Stimulated activated naive CD8-positive, alpha-beta T cell treated with anti-CD3 and anti-CD28 coated beads, Interleukin-15, Interleukin-2, amounts not matched to agents 100 U/mL and 50 U/mL, for 24 hours (primary cell): ENCODE measurements around the gene INTS1.
"Not testable (repeated sequence)": the region's sequence is repeated elsewhere in the genome, so short reads cannot be mapped to it uniquely, and the experiment has no call there.

Experiments
- ATAC-seq: fragments of 150-1000 bp; cut with Tn5 transposase; one replicate; pipeline ENCODE4 v1.10.0; 2021
- DNase-seq: peaks from one replicate; pipeline ENCODE4 v3.0.0; 2021

Gene INTS1

DNA sequence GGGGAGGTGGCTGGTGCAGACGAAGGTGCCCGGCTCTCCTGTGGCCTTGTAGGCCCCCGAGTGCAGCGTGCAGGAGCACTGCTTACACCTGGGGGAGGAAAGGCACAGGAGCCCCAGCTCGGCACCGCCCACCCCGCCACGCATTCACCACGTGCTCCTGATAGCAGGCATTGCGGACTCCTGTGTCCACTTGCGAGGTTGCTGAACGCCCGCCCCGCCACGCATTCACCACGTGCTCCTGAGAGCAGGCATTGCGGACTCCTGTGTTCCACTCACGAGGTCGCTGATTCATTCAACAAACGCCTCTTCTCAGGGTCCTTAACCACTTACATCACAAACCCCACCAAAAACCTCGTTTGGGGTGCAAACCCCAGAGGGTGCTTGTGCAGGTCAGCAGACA is 58.8 kb downstream of the INTS1 start:
- no peak for ATAC-seq
- no peak for DNase-seq

DNA sequence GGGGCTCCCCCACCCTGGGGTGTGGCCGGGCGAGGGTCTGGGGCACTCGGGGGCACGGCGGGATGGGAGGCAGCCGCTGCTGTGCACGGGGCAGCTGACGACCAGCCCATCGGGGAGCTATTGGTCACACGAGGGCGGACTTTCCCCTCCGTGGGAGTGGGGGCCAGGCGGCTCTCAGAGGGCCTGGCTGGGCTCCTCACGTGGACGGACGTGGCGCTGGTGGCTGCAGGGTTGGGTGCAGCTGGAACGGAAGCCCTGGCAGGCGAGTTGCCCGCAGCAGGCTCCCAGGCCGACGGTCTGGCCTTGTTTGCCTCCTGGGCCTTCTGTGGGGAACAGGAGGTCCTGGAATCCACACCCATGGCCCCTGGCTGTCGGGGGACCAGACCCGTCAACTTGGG is 59.3 kb downstream of the INTS1 start:
- no peak for DNase-seq

DNA sequence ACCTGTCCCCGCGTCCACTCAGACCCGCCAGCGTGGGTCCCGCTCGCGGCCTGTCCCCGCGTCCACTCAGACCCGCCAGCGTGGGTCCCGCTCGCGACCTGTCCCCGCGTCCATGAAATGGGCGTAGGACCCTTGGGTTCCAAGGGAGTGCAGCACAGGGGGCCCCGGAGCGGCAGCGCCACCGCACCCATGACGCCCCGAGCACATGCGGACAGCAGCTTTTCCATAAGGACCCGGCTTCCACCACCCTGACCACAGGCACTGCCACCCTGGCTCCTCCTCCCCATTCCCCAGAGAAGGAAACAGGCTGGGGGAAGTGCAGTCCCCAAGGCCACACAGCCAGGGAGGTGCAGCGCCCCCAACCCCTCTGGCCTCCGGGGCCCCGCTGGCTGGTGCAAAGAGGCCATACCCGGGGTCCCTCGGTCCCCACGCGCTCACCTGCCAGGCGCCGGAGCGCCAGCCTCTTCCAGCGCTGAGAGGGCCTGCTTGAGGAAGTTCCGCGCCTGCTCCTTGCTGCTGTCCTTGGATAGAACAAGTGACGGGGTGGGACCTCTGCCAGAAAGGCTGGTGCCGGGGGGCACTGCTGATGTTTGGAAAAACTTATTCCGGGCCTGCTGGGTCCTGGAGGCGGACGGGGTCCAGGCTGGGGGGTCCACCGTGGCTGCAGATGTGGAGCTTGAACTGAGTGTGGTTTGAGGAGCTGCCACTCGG is 59.8 kb downstream of the INTS1 start:
- no peak for DNase-seq
- ATAC-seq, result no peak

More for the DNA sequence above, 59.3 kb downstream of the INTS1 start:
- ATAC-seq, result no peak

DNA sequence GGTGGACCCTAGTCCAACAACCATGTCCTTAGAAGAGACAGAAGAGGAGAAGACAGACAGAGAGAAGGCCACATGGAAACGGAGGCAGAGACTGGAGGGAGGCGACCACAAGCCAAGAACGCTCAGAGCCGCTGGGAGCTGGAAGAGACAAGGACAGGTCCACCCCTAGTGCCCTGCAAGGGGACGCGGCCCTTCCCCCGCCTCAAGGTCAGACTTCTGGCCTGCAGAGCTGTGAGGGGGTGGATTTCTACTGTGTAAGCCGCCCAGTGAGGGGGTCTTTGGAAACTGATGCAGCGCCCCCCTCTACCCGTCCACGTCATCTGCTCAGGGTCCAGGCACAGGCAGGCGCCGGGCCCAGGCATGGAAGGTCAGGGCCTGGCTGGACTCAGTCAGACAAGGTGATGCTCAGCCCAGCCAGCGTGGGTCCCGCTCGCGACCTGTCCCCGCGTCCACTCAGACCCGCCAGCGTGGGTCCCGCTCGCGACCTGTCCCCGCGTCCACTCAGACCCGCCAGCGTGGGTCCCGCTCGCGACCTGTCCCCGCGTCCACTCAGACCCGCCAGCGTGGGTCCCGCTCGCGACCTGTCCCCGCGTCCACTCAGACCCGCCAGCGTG is 60.5 kb downstream of the INTS1 start:
- not testable (repeated sequence) for DNase-seq, ATAC-seq

DNA sequence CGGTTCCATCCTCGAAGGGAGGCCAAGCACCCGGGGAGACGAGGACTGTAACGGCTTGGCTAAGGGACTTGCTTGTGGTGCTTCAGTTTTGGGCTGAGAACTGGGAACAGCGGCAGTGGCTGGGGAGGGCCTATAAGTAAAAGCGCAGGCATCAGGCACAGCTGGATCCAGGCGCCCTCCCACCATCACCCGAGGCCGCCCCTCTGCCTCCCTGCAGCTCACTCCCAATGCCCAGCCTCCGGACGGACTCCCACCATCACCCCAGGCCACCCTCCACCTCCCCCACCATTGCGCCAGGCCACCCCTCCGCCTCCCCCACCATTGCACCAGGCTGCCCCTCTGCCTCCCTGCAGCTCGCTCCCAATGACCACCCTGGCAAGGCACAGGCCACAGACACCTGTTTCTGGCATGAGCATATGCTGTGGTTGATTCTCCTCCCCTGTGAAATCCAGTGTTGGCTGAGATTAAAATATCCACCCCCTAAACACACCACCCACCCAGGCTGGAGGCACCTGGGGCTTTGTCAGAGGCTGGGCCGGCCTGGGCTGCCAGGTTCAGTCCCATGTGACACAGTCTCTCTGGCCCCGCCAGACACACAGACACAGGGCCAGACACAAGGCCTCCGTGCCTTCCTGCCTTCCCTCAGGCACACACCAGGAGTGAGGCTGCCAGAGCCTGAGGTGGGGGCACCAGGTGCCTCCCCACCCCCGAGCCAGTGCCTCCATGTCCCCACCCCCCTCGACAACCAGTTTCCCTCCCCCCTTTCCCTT is 61.6 kb downstream of the INTS1 start:
- DNase-seq, result no peak
- no peak for ATAC-seq

DNA sequence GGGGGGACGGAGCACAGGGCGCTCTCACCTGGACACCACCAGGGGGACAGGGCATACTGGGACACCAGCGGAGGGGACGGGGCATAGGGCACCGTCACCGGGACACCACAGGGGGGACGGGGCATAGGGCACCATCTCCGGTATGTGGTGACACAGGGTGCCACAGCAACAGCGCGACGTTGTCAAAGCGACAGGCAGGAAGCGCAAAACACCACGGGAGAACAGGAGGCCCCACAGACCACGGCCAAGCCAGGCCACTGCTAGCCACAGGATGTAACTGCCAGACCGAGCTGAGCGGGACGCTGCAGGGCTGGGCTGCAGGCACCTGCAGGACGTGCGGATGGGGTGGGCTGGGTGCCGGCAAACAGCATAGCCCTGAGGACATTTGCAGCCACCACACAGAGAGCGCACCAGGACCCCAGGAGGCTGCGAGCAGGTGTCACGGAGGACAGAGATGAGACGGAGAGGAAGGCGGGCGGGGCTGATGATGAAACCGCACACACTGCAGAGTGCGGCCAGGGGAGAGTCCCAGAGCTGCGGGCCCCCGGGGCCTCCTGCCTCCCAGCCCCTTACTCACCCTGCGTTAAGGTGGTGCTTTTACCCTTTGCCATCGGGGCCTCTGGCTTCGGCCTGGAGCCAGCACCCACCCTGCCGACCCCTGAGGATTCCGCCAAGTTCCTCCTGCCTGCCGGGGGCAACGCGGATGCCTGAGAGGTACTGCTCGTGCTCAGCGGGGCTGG is 62.4 kb downstream of the INTS1 start:
- DNase-seq (no peak), ATAC-seq (no peak)

DNA sequence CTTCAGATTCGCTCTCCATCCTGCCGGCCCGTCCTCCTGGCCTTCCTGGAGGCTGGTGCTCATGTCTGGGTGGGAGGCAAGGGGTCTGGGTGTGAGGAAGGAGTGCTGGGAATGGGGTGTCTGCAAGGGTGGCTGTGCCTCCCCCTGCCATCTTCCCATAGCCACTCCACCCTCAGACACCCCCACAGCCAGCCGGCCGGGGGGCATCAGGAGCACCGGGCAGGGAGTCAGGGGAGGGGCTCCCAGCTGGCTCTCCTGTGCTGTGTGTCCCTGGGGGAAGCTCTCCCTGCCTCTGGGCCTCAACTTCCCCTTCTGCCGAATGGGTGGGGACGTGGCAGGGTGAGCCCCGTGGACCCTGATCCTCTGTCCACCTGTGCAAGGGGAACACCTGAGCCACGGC is 63.6 kb downstream of the INTS1 start:
- ATAC-seq (no peak), DNase-seq (no peak)

DNA sequence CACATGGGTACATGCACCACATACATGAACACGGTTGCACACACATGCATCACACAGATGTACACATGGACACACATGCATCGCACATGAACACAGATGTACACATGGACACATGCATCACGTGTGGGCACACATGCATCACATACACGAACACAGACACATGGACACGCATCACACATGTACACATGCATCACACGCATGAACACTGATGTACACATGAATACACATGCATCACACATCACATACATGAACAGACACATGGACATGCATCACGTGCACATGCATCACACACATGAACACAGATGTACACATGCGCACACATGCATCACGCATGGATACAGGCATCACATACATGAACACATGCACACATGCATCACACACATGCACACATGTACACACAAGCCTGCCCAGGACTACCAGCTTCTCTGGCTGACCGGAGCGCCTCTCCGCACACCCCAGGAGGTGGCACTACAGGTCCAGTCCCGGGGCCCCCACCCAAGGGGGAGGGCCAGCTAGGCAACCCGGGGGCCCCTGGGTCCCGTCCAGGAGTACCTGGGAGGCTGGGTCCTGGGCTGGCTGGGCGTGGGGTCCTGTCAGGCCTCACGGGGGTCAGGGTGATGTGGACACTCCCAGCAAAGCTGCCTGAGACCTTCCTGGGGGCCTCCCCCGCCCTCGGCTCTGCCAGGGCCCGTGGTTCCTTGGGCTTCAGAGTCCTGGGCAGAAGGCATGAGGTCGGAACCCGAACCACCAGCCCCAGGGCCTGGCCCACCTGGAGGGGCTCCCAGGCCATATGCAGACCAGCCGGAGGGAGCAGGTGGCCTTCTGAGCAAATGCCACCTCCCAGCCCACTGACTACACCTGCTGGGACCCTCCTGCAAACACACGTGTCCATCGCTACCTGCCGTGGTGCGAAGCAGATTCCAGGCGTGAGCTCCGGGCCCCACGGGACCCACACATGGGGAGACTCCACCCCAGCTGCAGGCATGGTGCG is 64.5 kb downstream of the INTS1 start:
- DNase-seq, result no peak
- ATAC-seq, result no peak

DNA sequence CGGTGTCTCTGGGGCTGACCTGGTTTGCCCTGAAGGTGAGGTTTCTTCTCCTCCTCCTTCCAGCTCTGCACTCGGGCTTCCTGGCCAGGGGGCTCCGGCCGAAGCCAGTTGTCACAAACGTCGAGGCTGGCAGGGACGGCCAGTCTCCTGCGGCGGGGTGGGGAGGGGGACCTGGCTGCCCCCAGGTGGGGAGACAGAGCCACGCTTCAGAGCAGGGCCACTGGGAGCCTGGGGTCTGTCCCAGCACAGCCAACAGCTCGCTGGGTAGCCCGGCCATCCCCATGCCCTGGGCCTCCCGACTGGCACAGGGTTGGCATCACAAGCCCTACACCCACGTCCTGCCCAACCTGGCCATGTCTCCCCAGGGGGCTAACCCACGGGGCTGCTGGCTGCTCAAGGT is 65.4 kb downstream of the INTS1 start:
- no peak for DNase-seq
- no peak for ATAC-seq

DNA sequence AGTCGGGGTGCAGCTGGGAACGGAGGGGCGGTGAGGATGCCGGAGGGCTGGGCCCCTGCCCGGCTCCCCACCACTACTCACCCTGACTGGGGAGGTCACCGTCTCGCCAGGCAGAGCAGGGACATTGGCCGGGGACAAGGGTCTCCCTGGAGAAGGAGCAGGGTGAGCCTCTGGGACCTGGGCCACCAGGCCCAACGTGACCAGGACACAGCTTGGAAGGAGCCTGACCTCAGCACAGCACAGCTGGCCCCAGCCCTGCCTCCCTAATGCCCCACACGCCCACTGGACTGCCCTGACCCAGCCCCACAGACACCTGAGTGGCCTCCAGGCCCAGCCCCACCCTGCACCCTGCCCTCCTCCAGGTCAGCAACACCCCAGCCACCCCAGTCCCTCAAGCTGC is 66.0 kb downstream of the INTS1 start:
- ATAC-seq, result no peak
- DNase-seq, result no peak

DNA sequence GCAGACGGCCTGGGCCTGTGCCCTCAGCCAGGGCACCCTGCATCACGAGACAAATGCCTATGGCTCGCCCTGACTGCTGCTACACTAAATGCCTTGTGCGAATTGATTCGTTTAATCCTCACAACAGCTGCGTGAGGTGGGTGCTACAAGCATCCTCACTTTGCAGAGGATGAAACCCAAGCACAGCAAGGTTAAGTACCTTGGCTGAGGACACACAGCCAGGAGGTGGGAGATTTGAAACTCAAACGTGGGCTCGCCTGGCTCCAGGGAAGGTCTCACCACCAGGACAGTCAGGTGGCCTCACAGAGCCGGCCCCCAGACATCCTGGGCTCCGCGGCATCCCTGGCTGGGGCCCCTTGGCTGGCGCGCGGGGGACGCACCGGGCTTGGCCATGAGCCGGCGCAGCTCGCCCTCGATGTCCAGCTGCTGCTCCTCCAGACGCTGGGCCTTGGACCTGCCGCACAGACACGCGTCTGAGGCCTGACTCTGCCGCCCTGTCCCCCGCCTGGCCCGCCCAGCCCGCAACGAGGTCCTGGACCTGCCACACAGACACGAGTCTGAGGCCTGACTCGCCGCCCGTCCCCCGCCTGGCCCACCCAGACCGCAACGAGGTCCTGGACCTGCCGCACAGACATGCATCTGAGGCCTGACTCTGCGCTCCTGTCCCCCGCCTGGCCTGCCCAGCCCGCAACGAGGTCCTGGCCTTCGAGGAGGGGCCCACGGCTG is 66.9 kb downstream of the INTS1 start:
- DNase-seq, result no peak
- no peak for ATAC-seq

DNA sequence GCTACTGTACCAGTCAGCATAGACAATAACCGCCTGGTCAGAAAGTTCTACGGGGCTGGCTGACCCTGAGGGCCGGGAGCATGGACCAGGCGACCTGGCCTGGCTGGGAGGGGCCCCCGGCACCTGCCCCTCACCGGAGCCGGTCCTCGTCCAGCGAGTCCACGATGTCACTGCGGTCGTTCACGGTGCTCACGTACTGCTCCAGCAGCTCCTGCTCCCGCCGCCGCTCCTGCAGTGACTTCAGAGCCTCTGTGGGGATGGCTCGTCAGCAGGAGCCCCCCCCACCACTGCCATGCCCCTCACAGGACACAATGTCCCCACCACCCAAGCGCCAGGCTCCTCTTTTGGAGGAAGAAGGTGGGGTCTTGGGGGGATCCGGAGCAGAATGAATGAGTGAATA is 67.6 kb downstream of the INTS1 start:
- ATAC-seq (no peak), DNase-seq (no peak)

DNA sequence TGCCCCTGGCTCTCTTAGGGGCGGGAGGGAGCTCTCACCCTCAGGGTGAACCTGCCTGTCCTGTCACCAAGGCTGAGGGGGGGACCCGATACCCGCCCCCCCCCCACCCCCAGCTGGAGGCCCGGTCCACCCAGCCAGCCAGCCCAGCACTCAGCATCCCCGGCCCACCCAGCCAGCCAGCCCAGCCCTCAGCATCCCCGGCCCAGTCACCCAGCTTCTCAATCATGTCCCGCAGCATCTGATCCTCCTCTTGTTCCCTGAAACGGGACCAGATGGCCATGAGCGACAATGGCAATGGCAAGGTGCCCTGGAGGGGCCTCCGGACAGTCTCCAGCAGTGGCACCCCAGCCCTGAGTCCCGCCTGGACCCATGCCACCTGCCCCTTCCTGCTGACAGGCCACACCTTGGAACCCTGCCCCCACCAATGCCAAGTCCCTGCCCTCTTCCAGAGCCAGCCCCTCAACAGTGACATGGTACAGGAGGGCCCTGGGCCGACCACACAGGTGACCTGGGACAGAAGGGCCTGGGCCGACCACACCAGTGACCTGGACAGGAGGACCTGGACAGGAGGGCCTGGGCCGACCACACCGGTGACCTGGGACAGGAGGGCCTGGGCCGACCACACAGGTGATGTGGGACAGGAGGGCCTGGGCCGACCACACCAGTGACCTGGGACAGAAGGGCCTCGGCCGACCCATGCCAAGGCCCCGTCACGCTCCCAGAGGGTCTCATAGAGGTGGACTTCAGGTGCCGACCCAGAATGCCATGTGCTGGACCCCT is 69.1 kb downstream of the INTS1 start:
- ATAC-seq, result no peak
- no peak for DNase-seq

DNA sequence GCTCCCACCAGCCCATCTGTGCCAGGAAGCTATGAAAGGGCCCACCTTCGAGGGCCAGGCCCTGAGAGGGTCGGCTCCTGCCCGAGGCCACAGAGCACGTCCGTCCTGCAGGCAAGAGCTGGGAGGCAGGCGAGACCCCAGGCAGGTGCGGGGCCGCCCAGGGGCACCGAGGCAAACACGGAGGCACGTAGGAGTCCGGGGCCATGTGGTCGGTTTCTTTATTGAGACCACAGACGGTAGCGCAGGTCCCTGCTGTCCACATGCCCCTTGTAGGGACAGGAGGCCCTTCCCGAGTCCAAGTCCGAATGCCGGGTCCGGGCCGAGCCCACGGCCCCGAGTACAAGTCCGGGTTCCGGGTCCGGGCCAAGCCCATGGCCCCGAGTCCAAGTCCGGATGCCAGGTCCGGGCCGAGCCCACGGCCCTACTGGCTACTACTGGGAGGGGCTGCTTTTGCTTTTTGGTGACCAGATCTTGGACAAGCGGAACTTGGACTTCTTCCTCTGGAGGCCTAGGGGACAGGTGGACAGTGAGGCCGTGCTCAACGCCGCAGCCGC is 69.9 kb downstream of the INTS1 start:
- ATAC-seq (no peak), DNase-seq (no peak)

DNA sequence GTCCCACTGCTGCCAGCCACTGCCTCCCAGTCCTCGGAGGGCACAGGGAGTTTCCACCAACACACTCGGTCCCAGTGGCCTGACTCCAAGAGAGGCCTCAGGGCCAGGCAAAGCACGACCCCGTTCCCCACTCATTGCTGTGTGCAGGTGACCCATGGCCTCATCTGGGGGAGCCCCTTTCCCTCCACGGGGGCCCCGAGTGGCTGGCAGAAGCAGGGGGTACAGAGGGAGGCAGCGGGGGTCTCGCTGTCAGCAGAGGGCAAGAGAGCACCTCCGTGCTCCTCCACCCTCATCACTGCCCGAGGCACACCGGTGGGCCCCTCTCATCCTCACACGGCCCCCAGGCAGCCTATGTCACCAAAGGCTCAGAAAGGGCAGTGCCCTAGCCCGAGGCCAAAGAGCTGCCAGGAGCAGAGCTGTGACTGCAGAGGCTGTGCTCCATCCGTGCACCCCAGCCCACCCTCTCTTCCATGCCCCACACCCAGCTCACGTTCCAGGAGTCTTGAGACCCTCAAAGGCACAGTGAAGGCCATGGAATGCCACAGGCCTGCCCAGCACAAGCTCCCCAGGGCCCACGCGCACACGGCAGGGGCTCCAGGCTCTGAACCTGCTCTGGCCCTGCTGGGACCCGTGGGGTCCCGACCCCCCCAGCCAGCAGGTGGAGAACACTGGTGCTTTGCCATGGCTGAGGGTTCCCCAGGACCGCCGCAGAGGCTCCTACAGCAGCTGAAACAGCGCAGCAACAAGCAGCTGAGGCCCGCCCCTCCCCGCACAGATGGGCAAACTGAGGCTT is 70.9 kb downstream of the INTS1 start:
- ATAC-seq (no peak), DNase-seq (no peak)

DNA sequence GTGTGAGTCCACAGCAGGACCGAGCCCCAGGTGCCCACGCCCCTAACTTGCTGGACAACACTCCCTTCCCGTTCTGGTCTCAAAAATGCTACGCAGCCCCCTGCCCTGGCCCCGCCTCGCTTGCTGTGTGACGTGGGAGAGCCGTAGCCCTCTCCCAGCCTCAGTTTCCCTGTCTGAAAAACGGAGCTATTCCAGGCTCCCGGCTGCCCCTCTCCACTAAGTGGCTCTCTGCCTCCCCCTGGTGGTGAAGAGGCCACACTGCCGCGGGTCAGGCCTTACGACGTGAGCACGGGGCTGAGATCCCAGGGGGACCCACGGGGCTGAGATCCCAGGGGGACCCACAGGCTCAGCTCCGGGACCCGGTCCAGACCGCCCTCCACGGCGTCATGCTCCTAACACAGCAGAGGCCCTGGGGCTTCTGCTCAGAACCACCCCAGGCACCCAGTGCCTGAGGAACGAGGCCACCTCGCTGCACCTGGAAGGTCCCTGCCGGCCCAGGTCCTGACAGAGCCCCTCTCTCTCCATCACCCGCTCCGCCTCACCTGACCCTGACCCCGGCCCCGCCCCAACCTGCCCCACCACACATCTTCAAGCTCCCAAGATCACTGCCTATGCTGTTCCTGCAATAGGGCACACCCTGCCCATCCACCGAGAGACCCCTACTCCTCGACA is 71.6 kb downstream of the INTS1 start:
- ATAC-seq (no peak), DNase-seq (peak; percentile 89)

DNA sequence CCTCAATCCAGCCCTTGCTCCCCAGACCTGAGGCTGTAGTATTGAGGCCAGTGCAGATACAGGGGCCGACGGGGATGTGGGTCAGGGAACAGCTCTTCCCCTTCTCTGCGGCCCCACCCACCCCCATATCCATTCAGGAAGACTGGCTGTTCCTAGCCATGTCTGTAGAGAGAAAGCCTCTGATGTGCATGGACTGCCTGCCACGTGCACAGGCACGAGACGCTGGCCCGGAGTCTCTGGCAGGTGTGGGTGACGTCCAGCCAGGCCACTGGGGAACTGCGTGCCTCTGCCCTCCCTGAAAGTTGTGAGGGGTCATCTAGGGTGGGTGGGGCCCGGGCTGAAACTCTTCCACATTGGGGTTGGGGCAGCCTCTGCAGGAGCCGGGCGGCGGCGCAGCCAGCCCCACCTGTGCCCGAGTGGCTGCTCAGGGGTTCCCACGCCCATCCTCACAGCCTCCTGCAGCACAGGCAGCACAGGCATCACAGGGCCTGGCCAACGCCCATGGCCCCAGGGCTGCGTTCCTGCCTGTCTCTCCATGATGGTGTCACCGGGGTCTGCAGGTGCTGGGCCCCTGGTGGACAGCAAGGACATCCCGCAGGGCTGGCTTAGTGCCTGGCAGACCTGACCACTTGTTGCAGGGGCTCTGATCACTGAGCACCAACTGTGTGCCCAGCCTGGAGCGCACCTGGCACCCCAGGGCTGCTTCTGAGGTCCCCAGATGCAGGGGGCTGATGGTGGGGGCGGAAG is 72.4 kb downstream of the INTS1 start:
- ATAC-seq (no peak), DNase-seq (no peak)

DNA sequence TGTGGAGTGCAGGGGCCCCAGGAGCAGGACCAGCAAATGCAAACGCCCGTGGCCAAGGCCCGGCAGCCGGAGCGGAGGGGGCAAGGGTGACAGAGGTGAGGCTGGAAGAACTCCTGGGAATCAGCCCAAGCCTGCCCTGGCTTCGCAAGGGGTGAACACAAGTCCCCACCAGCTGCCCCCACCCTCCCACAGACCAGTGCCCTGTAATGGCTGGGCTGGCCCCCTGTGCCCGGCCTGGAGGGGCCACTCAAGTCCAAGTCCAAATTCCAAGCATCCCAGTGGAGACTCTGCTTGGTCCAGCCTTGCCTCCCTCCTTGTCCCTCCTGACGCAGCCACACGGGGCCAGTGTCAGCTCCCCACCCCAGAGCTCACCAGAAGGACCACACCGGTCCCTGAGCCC is 73.0 kb downstream of the INTS1 start:
- ATAC-seq, result no peak
- no peak for DNase-seq
